HAP-1 (cell line): ENCODE results near the gene CCDC88C.
"Not testable (repeated sequence)": the region's sequence is repeated elsewhere in the genome, so short reads cannot be mapped to it uniquely, and the experiment has no call there.

ENCODE experiments used
- DNase-seq, 2 experiments: peaks; one replicate each; pipeline ENCODE4 v3.0.0-alpha.2; 2016 to 2020; ENCODE audit warnings: low spot score in 2 of 2
- H3K27me3 ChIP-seq: fragments of 250-450 bp; sonication (Bioruptor Pico); 2 replicates; pipeline ENCODE4 v1.5.1; 2020; ENCODE audit warnings: low read depth, mild to moderate bottlenecking, moderate library complexity
- H3K36me3 ChIP-seq: fragments of 250-450 bp; sonication (Bioruptor Pico); replicated peaks from 2 replicates; pipeline ENCODE4 v1.5.1; 2020; ENCODE audit warnings: mild to moderate bottlenecking
- H3K4me1 ChIP-seq: fragments of 250-450 bp; sonication (Bioruptor Pico); 2 replicates; pipeline ENCODE4 v1.5.1; 2020; ENCODE audit warnings: mild to moderate bottlenecking
- H3K4me3 ChIP-seq: fragments of 250-450 bp; sonication (Bioruptor Pico); 2 replicates; pipeline ENCODE4 v1.5.1; 2020; ENCODE audit warnings: mild to moderate bottlenecking, moderate library complexity
- H3K9me3 ChIP-seq: fragments of 250-450 bp; sonication (Bioruptor Pico); 2 replicates; pipeline ENCODE4 v1.5.1; 2020; ENCODE audit warnings: mild to moderate bottlenecking, moderate library complexity
- in situ Hi-C: fragments of 300-500 bp; cut with MboI; formaldehyde crosslinking; loops from 3 replicates; pipeline ENCODE4 v1.14.3; 2020; ENCODE audit warnings: low sequenced_read_pairs, inconsistent platforms, mixed read lengths

The CCDC88C gene

GRCh38 chr14:91232052-91232451 is 185.6 kb downstream of the CCDC88C start:
- no peaks in the 10 kb centered on the region for H3K36me3 ChIP-seq
- no peaks in the 10 kb centered on the region for H3K27me3 ChIP-seq
- H3K9me3 ChIP-seq: no peaks in the 10 kb centered on the region
- H3K4me3 ChIP-seq: no peak overlapping the region
- in situ Hi-C loops: no loop called here
- no peak for DNase-seq
- no peaks in the 10 kb centered on the region for H3K4me1 ChIP-seq

GRCh38 chr14:91231446-91231845 is 186.2 kb downstream of the CCDC88C start:
- Histone ChIP-seq H3K4me1 (no peaks in the 10 kb centered on the region), H3K4me3 (no peak overlapping the region), H3K27me3 (no peaks in the 10 kb centered on the region), H3K9me3 (no peaks in the 10 kb centered on the region), H3K36me3 (no peaks in the 10 kb centered on the region)
- no peak for DNase-seq
- in situ Hi-C loops: no loop called here

GRCh38 chr14:91230397-91231035 is 187.1 kb downstream of the CCDC88C start:
- no peaks in the 10 kb centered on the region for H3K27me3 ChIP-seq
- H3K4me1 ChIP-seq: no peaks in the 10 kb centered on the region
- no peak overlapping the region for H3K4me3 ChIP-seq
- no peaks in the 10 kb centered on the region for H3K36me3 ChIP-seq
- no peak for DNase-seq
- in situ Hi-C loops: no loop called here
- H3K9me3 ChIP-seq: no peaks in the 10 kb centered on the region

GRCh38 chr14:91229743-91230200 is 187.8 kb downstream of the CCDC88C start:
- no peak for DNase-seq
- in situ Hi-C loops: no loop called here
- H3K36me3 ChIP-seq: 0 out of 2 replicates have a peak, but pooled peaks cover 3% of the 10 kb centered on the region
- no peak overlapping the region for H3K4me3 ChIP-seq
- no peaks in the 10 kb centered on the region for H3K27me3 ChIP-seq
- H3K9me3 ChIP-seq: no peaks in the 10 kb centered on the region
- H3K4me1 ChIP-seq: no peaks in the 10 kb centered on the region

GRCh38 chr14:91229005-91229382 is 188.6 kb downstream of the CCDC88C start:
- Histone ChIP-seq H3K27me3 (no peaks in the 10 kb centered on the region), H3K4me3 (no peak overlapping the region), H3K4me1 (no peaks in the 10 kb centered on the region), H3K9me3 (no peaks in the 10 kb centered on the region), H3K36me3 (0 out of 2 replicates have a peak, but pooled peaks cover 3% of the 10 kb centered on the region)
- in situ Hi-C loops: no loop called here
- no peak for DNase-seq

- Histone ChIP-seq H3K9me3 (no peaks in the 10 kb centered on the region), H3K36me3 (0 out of 2 replicates have a peak, but pooled peaks cover 3% of the 10 kb centered on the region), H3K27me3 (no peaks in the 10 kb centered on the region), H3K4me3 (no peak overlapping the region), H3K4me1 (no peaks in the 10 kb centered on the region)
- in situ Hi-C loops: no loop called here
- DNase-seq: no peak
Observed at GRCh38 chr14:91228112-91229004, 189.3 kb downstream of the CCDC88C start.

- Histone ChIP-seq H3K27me3 (no peaks in the 10 kb centered on the region), H3K4me3 (no peak overlapping the region), H3K36me3 (0 out of 2 replicates have a peak, but pooled peaks cover 3% of the 10 kb centered on the region), H3K9me3 (no peaks in the 10 kb centered on the region), H3K4me1 (no peaks in the 10 kb centered on the region)
- in situ Hi-C loops: no loop called here
- DNase-seq: no peak
Observed at GRCh38 chr14:91227183-91227628, 190.4 kb downstream of the CCDC88C start.

- DNase-seq, in situ Hi-C loops, H3K9me3 ChIP-seq, H3K4me3 ChIP-seq, H3K36me3 ChIP-seq, H3K4me1 ChIP-seq, H3K27me3 ChIP-seq: not testable (repeated sequence)
Observed at GRCh38 chr14:91226360-91226759, 191.3 kb downstream of the CCDC88C start.

- in situ Hi-C loops: no loop called here
- no peak for DNase-seq
- no peaks in the 10 kb centered on the region for H3K9me3 ChIP-seq
Observed at GRCh38 chr14:91225025-91225424, 192.6 kb downstream of the CCDC88C start.

GRCh38 chr14:91223028-91223783 is 194.4 kb downstream of the CCDC88C start:
- H3K9me3 ChIP-seq: no peaks in the 10 kb centered on the region
- 0 out of 2 replicates have a peak, but pooled peaks cover 3% of the 10 kb centered on the region for H3K36me3 ChIP-seq
- H3K27me3 ChIP-seq: no peaks in the 10 kb centered on the region
- H3K4me1 ChIP-seq: no peaks in the 10 kb centered on the region
- no peak for DNase-seq
- no peak overlapping the region for H3K4me3 ChIP-seq
- in situ Hi-C loops: no loop called here

More at GRCh38 chr14:91225025-91225424, 192.6 kb downstream of the CCDC88C start:
- H3K36me3 ChIP-seq: 0 out of 2 replicates have a peak, but pooled peaks cover 3% of the 10 kb centered on the region
- no peaks in the 10 kb centered on the region for H3K4me1 ChIP-seq
- no peak overlapping the region for H3K4me3 ChIP-seq
- no peaks in the 10 kb centered on the region for H3K27me3 ChIP-seq
